ENCODE data around the gene GAGE10. TPM values are rescaled to one million over a fixed set of nuclear protein-coding genes. Genes with fewer than 3 reads are reported as not detected.

The GAGE10 gene
- not detected for total RNA-seq
- polyA plus RNA-seq (2013, experiment 1 of 2), result not detected
- polyA plus RNA-seq (2013, experiment 2 of 2), result not detected
- long read RNA-seq, experiment 1, result 0 reads
- long read RNA-seq, experiment 2, result 0 reads
- long read RNA-seq, experiment 3, result 0 reads
- long read RNA-seq, experiment 4, result 0 reads

- no peaks in the 10 kb centered on the region for H3K4me1 Mint-ChIP-seq
- no peak within 1 kb of the TSS for H3K9ac ChIP-seq (ENCODE audit: extremely low read depth, low read length, poor library complexity, severe bottlenecking)
Measured at GRCh38 chrX:49303346-49303745, at the start of gene GAGE10. TSS of gene GAGE10 (plus strand) at chrX:49303646. CDS start at chrX:49304860, 1,214 bp downstream.

GRCh38 chrX:49254639-49255038 lies 48.8 kb upstream of the GAGE10 start:
- Mint-ChIP-seq H3K4me1 (peaks cover 3% of the 10 kb centered on the region), H3K9me3 (peaks cover 72% of the 10 kb centered on the region), H3K4me3 (no peak overlapping the region), H3K27me3 (ENCODE audit: insufficient read depth) (no peaks in the 10 kb centered on the region), H3K36me3 (ENCODE audit: low read depth) (peaks cover 7% of the 10 kb centered on the region), H3K27ac (no peak overlapping the region)
- Histone ChIP-seq H3K9ac (ENCODE audit: extremely low read depth, low read length, poor library complexity, severe bottlenecking) (no peak overlapping the region), H3K4me3 (ENCODE audit: low read length) (no peak overlapping the region), H3K27me3 (ENCODE audit: control insufficient read depth, insufficient read depth, low read length, poor library complexity, severe bottlenecking) (no peaks in the 10 kb centered on the region), H3K36me3 (ENCODE audit: control insufficient read depth, insufficient read depth, low read length) (no peaks in the 10 kb centered on the region), H3K4me1 (ENCODE audit: control insufficient read depth, insufficient read depth, low read length) (no peaks in the 10 kb centered on the region), H3K9me3 (ENCODE audit: control insufficient read depth, low read length) (no peaks in the 10 kb centered on the region), H3K27ac (ENCODE audit: low read depth, low read length) (no peak overlapping the region)
- no peak for TF ChIP-seq CTCF (conservative IDR thresholded peaks at IDR 0.05)
- 92 to 100% methylated on average over 1 to 7 of the region's 7 CpGs for WGBS, 2 experiments (ENCODE audit: insufficient coverage in 1 of 2, insufficient read length in 1 of 2)
- DNase-seq, result no peak

More at GRCh38 chrX:49303346-49303745, at the start of gene GAGE10:
- 85% methylated on average over 15 of the region's 15 CpGs; no CpG with 5 or more reads in 1 of the 2 experiments for WGBS, 2 experiments (ENCODE audit: insufficient coverage in 1 of 2, insufficient read length in 1 of 2)
- Histone ChIP-seq H3K27ac (ENCODE audit: low read depth, low read length) (no peak within 1 kb of the TSS), H3K4me3 (ENCODE audit: low read length) (no peak within 1 kb of the TSS), H3K27me3 (ENCODE audit: control insufficient read depth, insufficient read depth, low read length, poor library complexity, severe bottlenecking) (no peaks in the 10 kb centered on the region), H3K9me3 (ENCODE audit: control insufficient read depth, low read length) (no peaks in the 10 kb centered on the region), H3K36me3 (ENCODE audit: control insufficient read depth, insufficient read depth, low read length) (no peaks in the 10 kb centered on the region), H3K4me1 (ENCODE audit: control insufficient read depth, insufficient read depth, low read length) (no peaks in the 10 kb centered on the region)
- Mint-ChIP-seq H3K27ac (no peak within 1 kb of the TSS), H3K27me3 (ENCODE audit: insufficient read depth) (no peaks in the 10 kb centered on the region), H3K9me3 (peaks cover 60% of the 10 kb centered on the region), H3K36me3 (ENCODE audit: low read depth) (no peaks in the 10 kb centered on the region), H3K4me3 (no peak within 1 kb of the TSS)
- no peak for DNase-seq
- TF ChIP-seq CTCF (conservative IDR thresholded peaks at IDR 0.05), result no peak

- H3K9me3 Mint-ChIP-seq, result peaks cover 76% of the 10 kb centered on the region
Measured at GRCh38 chrX:49256268-49256995, 47.0 kb upstream of the GAGE10 start.

More at GRCh38 chrX:49256268-49256995, 47.0 kb upstream of the GAGE10 start:
- DNase-seq, result no peak
- no peak overlapping the region for H3K27ac Mint-ChIP-seq
- TF ChIP-seq CTCF (conservative IDR thresholded peaks at IDR 0.05), result no peak
- peaks cover 6% of the 10 kb centered on the region for H3K4me1 Mint-ChIP-seq
- H3K27ac ChIP-seq (ENCODE audit: low read depth, low read length), result no peak overlapping the region
- no peaks in the 10 kb centered on the region for H3K27me3 Mint-ChIP-seq (ENCODE audit: insufficient read depth)
- H3K27me3 ChIP-seq (ENCODE audit: control insufficient read depth, insufficient read depth, low read length, poor library complexity, severe bottlenecking), result no peaks in the 10 kb centered on the region
- no peaks in the 10 kb centered on the region for H3K36me3 ChIP-seq (ENCODE audit: control insufficient read depth, insufficient read depth, low read length)
- no peaks in the 10 kb centered on the region for H3K9me3 ChIP-seq (ENCODE audit: control insufficient read depth, low read length)
- 81 to 92% methylated on average over 2 to 9 of the region's 9 CpGs for WGBS, 2 experiments (ENCODE audit: insufficient coverage in 1 of 2, insufficient read length in 1 of 2)
- H3K4me1 ChIP-seq (ENCODE audit: control insufficient read depth, insufficient read depth, low read length), result no peaks in the 10 kb centered on the region
- H3K9ac ChIP-seq (ENCODE audit: extremely low read depth, low read length, poor library complexity, severe bottlenecking), result no peak overlapping the region
- no peak overlapping the region for H3K4me3 Mint-ChIP-seq
- no peaks in the 10 kb centered on the region for H3K36me3 Mint-ChIP-seq (ENCODE audit: low read depth)
- no peak overlapping the region for H3K4me3 ChIP-seq (ENCODE audit: low read length)

Measured in endodermal cell (in vitro differentiated cells).